LNCaP clone FGC (cell line): ENCODE data around the gene HDAC4.

Experiments used
- DNase-seq: peaks from one replicate; pipeline ENCODE4 v3.0.0-alpha.2; 2011; ENCODE audit warnings: low read depth
- H3K4me3 ChIP-seq: 2 replicates; pipeline ENCODE4 v1.5.1; 2011; ENCODE audit warnings: mild to moderate bottlenecking, low read depth, low read length, control low read depth
- CTCF ChIP-seq: IDR thresholded peaks from 2 replicates; pipeline ENCODE4 v1.5.1; 2012; ENCODE audit warnings: mild to moderate bottlenecking; ENCODE audit not compliant: control insufficient read depth, insufficient read depth; ENCODE audit errors: extremely low read depth

Gene HDAC4

GRCh38 chr2:239222706-239223309, 178.0 kb downstream of the HDAC4 start:
- DNase-seq: no peak
- TF ChIP-seq CTCF: no peak
- H3K4me3 ChIP-seq: no peak overlapping the region

GRCh38 chr2:239222312-239222660, 178.5 kb downstream of the HDAC4 start:
- TF ChIP-seq CTCF: no peak
- no peak for DNase-seq
- H3K4me3 ChIP-seq: peak overlapping the region; percentile 32

GRCh38 chr2:239220981-239221396, 179.8 kb downstream of the HDAC4 start:
- DNase-seq: no peak
- no peak for TF ChIP-seq CTCF
- H3K4me3 ChIP-seq: no peak overlapping the region

GRCh38 chr2:239220341-239220740, 180.5 kb downstream of the HDAC4 start:
- DNase-seq: no peak
- no peak overlapping the region for H3K4me3 ChIP-seq
- no peak for TF ChIP-seq CTCF

- H3K4me3 ChIP-seq: no peak overlapping the region
- DNase-seq: no peak
Observed at GRCh38 chr2:239216614-239217273, 184.1 kb downstream of the HDAC4 start.

GRCh38 chr2:239215988-239216613, 184.7 kb downstream of the HDAC4 start:
- DNase-seq: no peak
- no peak for TF ChIP-seq CTCF
- H3K4me3 ChIP-seq: no peak overlapping the region

More at GRCh38 chr2:239216614-239217273, 184.1 kb downstream of the HDAC4 start:
- TF ChIP-seq CTCF: no peak
